Caco-2 (cell line): ENCODE results near the gene MYH7B. TPM values are rescaled to one million over a fixed set of nuclear protein-coding genes. Genes with fewer than 3 reads are reported as not detected.

ENCODE experiments used
- BruUV-seq: library from RNA; stranded (reverse); fragments of 400-500 nt; replicated peaks from 2 replicates; lab custom pipeline; 2021; lab: Mats Ljungman, UMichigan
- CTCF ChIA-PET: fragments of 300-600 bp; sonication (Branson Sonifier 250); formaldehyde crosslinking; loops from one replicate; lab custom pipeline; 2022; ENCODE audit warnings: antibody characterized with exemption; lab: Charles Lee
- POLR2A ChIA-PET: fragments of 300-600 bp; sonication (Branson Sonifier 250); formaldehyde crosslinking; loops from one replicate; lab custom pipeline; 2022; ENCODE audit warnings: antibody characterized with exemption; lab: Charles Lee
- DNase-seq, 2 experiments: peaks; one replicate each; pipeline versions ENCODE4 v3.0.0 to v3.0.0-alpha.2; 2020 to 2022
- H3K27me3 ChIP-seq: replicated peaks from 2 replicates; pipeline ENCODE4 v1.6.0; 2011; ENCODE audit warnings: low read length; ENCODE audit not compliant: control insufficient read depth, insufficient read depth
- H3K36me3 ChIP-seq: 2 replicates; pipeline ENCODE4 v1.5.1; 2011; ENCODE audit warnings: low read length; ENCODE audit not compliant: control insufficient read depth, insufficient read depth
- H3K4me1 ChIP-seq: fragments of 250-450 bp; sonication (Bioruptor Pico); 2 replicates; pipeline ENCODE4 v1.5.1; 2020; ENCODE audit warnings: mild to moderate bottlenecking
- H3K4me3 ChIP-seq: 2 replicates; pipeline ENCODE4 v1.5.1; 2011; ENCODE audit warnings: low read depth, mild to moderate bottlenecking, control low read depth, low read length
- H3K9me3 ChIP-seq: fragments of 250-450 bp; sonication (Bioruptor Pico); 2 replicates; pipeline ENCODE4 v1.5.1; 2020; ENCODE audit warnings: mild to moderate bottlenecking, moderate library complexity
- H3K27ac Mint-ChIP-seq: one replicate; pipeline ENCODE4 v1.8.0; 2022; ENCODE audit warnings: mixed read lengths; ENCODE audit not compliant: unreplicated experiment
- H3K27me3 Mint-ChIP-seq: one replicate; pipeline ENCODE4 v1.8.0; 2022; ENCODE audit warnings: mixed read lengths; ENCODE audit not compliant: insufficient read depth, unreplicated experiment
- H3K36me3 Mint-ChIP-seq: one replicate; pipeline ENCODE4 v1.8.0; 2022; ENCODE audit warnings: mild to moderate bottlenecking, mixed read lengths; ENCODE audit not compliant: insufficient read depth, unreplicated experiment
- H3K4me1 Mint-ChIP-seq: one replicate; pipeline ENCODE4 v1.8.0; 2022; ENCODE audit warnings: low read depth, mixed read lengths; ENCODE audit not compliant: unreplicated experiment
- H3K4me3 Mint-ChIP-seq: one replicate; pipeline ENCODE4 v1.8.0; 2022; ENCODE audit warnings: mild to moderate bottlenecking, moderate library complexity, mixed read lengths; ENCODE audit not compliant: unreplicated experiment
- H3K9me3 Mint-ChIP-seq: one replicate; pipeline ENCODE4 v1.8.0; 2022; ENCODE audit warnings: mixed read lengths; ENCODE audit not compliant: unreplicated experiment
- CTCF ChIP-seq, 2 experiments: fragments of 200-600 bp in 1 of 2; IDR thresholded peaks; 1 replicate in 1 of 2; 2 replicates in 1 of 2; pipeline versions ENCODE4 v1.5.1 to v1.8.0; 2011 to 2022; ENCODE audit warnings: antibody characterized with exemption in 1 of 2, control low read depth in 1 of 2, inconsistent platforms in 1 of 2, low read depth in 1 of 2, low read length in 1 of 2, mild to moderate bottlenecking in 1 of 2, moderate library complexity in 1 of 2; ENCODE audit not compliant: insufficient read depth in 1 of 2, severe bottlenecking in 1 of 2, unreplicated experiment in 1 of 2
- intact Hi-C: fragments of 100-400 bp; cut with micrococcal nuclease; formaldehyde crosslinking; loops from one replicate; pipeline ENCODE4 v1.10.0; 2022; ENCODE audit not compliant: unreplicated experiment
- total RNA-seq: library from RNA; stranded (reverse); gene quantifications from 2 replicates; pipeline ENCODE4 v1.2.3, GENCODE V29; 2022

The MYH7B gene
- total RNA-seq, 1 experiment from 2014 or later: 2.5 TPM

- TF ChIP-seq CTCF (IDR thresholded peaks at IDR 0.05; ENCODE audit: insufficient read depth in 1 of 2, low read depth in 1 of 2, low read length in 1 of 2, severe bottlenecking in 1 of 2, unreplicated experiment in 1 of 2): no peak
- H3K27ac Mint-ChIP-seq: peak overlapping the region; percentile 27
- POLR2A ChIA-PET: no interaction called here
- H3K9me3 Mint-ChIP-seq: no peaks in the 10 kb centered on the region
- H3K4me1 Mint-ChIP-seq: no peaks in the 10 kb centered on the region
- H3K4me3 Mint-ChIP-seq: no peak overlapping the region
- no peak overlapping the region for H3K4me3 ChIP-seq
- intact Hi-C loops: no loop called here
- BruUV-seq: no TSS peak
- H3K9me3 ChIP-seq: no peaks in the 10 kb centered on the region
- no peaks in the 10 kb centered on the region for H3K27me3 ChIP-seq
- CTCF ChIA-PET: interaction anchor here (1.0 kb wide), 1 partner anchor 123 kb away, joined by 3 read pairs; no protein-coding TSS in a partner anchor
- H3K27me3 Mint-ChIP-seq: no peaks in the 10 kb centered on the region
- DNase-seq: no peak
- no peaks in the 10 kb centered on the region for H3K4me1 ChIP-seq
- peaks cover 8% of the 10 kb centered on the region for H3K36me3 ChIP-seq
- peaks cover 84% of the 10 kb centered on the region for H3K36me3 Mint-ChIP-seq
These were observed 40.8 kb downstream of the MYH7B start for GRCh38 chr20:34996243-34997028.

GRCh38 chr20:34997131-34997561, 41.5 kb downstream of the MYH7B start:
- no peaks in the 10 kb centered on the region for H3K4me1 ChIP-seq
- intact Hi-C loops: no loop called here
- ChIA-PET CTCF (interaction anchor here (1.0 to 2.5 kb wide), 2 partner anchors 123 to 124 kb away, joined by 3 to 13 read pairs; no protein-coding TSS in a partner anchor), POLR2A (no interaction called here)
- Mint-ChIP-seq H3K4me3 (no peak overlapping the region), H3K27ac (peak overlapping the region; percentile 27), H3K4me1 (no peaks in the 10 kb centered on the region), H3K9me3 (no peaks in the 10 kb centered on the region), H3K27me3 (no peaks in the 10 kb centered on the region), H3K36me3 (peaks cover 86% of the 10 kb centered on the region)
- H3K9me3 ChIP-seq: no peaks in the 10 kb centered on the region
- TF ChIP-seq CTCF (IDR thresholded peaks at IDR 0.05; ENCODE audit: insufficient read depth in 1 of 2, low read depth in 1 of 2, low read length in 1 of 2, severe bottlenecking in 1 of 2, unreplicated experiment in 1 of 2): no peak
- H3K4me3 ChIP-seq: no peak overlapping the region
- no peaks in the 10 kb centered on the region for H3K27me3 ChIP-seq
- peaks cover 10% of the 10 kb centered on the region for H3K36me3 ChIP-seq
- BruUV-seq: no TSS peak
- DNase-seq: no peak

DNA sequence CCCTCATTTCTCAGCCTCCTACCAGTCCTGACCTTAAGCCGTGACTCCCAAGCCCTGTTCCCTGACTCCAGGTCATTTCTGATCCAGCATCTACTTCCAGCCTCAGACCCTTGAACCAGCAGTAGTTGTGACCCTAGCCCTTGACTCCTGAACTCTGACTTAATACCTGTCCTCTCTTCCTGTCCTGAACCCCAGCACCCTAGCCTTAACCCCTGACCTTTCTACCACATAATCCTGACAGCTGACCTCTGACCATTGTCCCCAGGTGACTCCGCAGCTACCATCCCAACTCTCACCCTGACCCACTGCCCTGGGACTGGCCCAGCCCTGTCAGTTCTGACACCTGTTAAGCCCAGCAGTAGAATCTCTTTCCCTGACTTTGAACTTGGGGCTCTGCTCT, 42.1 kb downstream of the MYH7B start:
- no peaks in the 10 kb centered on the region for H3K27me3 ChIP-seq
- intact Hi-C loops: no loop called here
- CTCF ChIA-PET: interaction anchor here (0.6 to 2.5 kb wide), 4 partner anchors 98 to 343 kb away, joined by 3 to 13 read pairs (median 4); partner anchors contain the start of gene ACSS2
- POLR2A ChIA-PET: no interaction called here
- Mint-ChIP-seq H3K27ac (peak overlapping the region; percentile 27), H3K9me3 (no peaks in the 10 kb centered on the region), H3K27me3 (no peaks in the 10 kb centered on the region), H3K4me3 (no peak overlapping the region), H3K4me1 (no peaks in the 10 kb centered on the region), H3K36me3 (peaks cover 89% of the 10 kb centered on the region)
- H3K4me3 ChIP-seq: no peak overlapping the region
- H3K9me3 ChIP-seq: no peaks in the 10 kb centered on the region
- BruUV-seq: no TSS peak
- no peaks in the 10 kb centered on the region for H3K4me1 ChIP-seq
- TF ChIP-seq CTCF (IDR thresholded peaks at IDR 0.05; ENCODE audit: insufficient read depth in 1 of 2, low read depth in 1 of 2, low read length in 1 of 2, severe bottlenecking in 1 of 2, unreplicated experiment in 1 of 2): no peak
- DNase-seq: no peak
- H3K36me3 ChIP-seq: peaks cover 13% of the 10 kb centered on the region
